Stimulated activated CD4-positive, alpha-beta T cell treated with anti-CD3 and anti-CD28 coated beads, Interleukin-15, amount 100 ng/mL, for 24 hours (primary cell): ENCODE results near the gene DAP3.
A peak's percentile ranks its signal among the peaks of the same experiment; 100 is the strongest.
"Not testable (repeated sequence)": the region's sequence is repeated elsewhere in the genome, so short reads cannot be mapped to it uniquely, and the experiment has no call there.

Experiments used
- DNase-seq: peaks from one replicate; pipeline ENCODE4 v3.0.0-alpha.2; 2020

Gene DAP3

DNA sequence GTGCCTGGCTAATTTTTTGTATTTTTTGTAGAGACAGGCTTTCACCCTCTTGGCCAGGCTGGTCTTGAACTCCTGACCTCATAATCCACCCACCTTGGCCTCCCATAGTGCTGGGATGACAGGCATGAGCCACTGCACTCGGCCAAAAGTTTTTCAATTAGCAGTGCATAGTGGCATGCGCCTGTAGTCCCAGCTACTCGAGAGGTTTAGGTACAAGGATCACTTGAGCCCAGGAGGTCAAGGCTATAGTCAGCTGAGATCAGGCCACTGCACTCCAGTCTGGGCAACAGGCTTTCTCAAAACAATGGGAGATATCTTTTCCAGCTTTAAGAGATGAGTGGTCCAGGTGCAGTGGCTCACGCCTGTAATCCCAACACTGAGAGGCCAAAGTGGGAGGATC lies 30.8 kb downstream of the DAP3 start:
- DNase-seq: no peak

DNA sequence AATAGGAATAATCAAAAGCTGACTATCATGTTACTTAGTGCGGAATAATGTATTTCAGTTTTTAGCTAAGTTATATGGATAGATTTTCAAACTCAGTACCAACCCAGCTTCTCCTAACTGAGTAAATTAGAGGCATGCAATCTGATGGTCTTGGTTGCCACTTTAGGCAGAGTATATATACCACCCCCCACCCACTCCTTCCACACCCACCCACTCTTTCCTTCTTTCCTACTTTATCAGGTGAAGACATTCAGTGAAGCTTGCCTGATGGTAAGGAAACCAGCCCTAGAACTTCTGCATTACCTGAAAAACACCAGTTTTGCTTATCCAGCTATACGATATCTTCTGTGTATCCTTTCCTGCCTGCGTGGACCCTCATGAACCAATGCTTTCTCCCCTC lies 36.3 kb downstream of the DAP3 start:
- no peak for DNase-seq

DNA sequence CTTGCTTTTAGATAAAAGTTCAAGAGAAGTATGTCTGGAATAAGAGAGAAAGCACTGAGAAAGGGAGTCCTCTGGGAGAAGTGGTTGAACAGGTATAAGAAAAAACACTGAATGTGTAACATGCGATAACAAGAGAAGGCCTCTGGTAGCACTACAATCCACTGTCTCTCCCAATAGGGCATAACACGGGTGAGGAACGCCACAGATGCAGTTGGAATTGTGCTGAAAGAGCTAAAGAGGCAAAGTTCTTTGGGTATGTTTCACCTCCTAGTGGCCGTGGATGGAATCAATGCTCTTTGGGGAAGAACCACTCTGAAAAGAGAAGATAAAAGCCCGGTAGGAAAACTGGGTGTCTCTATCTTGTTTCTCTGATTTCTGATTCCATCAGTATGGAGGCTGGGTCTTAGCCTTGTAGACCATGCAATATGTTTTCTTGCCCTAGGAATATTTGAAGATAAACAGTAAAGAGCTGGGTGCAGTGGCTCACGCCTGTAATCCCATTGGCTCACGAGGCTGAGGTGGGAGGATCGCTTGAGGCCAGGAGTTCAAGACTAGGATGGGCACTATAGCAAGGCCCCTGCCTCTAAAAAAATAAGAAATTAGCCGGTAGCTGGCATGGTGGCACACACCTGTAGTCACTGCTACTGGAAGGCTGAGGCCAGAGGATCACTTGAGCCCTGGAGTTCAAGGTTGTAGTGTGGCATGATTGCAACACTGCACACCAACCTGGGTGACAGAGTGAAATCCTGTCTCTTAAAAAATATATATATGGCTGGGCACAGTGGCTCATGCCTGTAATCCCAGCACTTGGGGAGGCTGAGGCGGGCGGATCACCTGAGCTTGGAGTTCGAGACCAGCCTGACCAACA lies 40.4 kb downstream of the DAP3 start:
- peak; percentile 37 for DNase-seq

DNA sequence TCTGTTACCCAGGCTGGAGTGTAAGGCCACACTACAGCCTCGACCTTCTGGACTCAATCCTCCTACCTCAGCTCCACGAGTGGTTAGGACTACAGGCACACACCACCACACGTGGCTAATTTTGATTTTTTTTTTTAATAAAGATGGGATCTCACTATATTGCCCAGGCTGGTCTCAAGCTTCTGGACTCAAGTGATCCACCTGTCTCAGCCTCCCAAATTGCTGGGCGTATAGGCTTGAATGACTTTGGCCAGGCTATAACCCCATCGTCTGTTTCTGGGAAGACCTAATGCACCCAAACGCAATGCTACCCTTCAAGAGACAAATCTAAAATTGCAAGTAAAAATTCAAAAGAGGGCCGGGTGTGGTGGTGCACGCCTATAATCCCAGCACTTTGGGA lies 52.1 kb downstream of the DAP3 start:
- no peak for DNase-seq

DNA sequence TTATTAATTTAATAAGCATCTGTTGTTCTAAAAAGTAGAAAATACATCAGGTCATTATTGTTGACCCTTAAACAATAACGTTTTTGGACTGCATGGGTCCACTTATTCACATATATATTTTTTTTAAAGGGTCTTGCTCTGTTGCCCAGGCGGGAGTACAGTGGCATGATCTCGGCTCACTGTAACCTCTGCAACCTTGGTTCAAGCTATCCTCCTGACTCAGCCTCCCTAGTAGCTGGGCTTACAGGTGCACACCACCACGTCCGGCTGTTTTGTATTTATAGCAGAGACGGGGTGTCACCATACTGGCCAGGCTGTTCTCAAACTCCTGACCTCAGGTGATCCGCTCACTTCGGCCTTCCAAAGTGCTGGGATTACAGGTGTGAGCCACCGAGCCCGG lies 53.0 kb downstream of the DAP3 start:
- DNase-seq: no peak

DNA sequence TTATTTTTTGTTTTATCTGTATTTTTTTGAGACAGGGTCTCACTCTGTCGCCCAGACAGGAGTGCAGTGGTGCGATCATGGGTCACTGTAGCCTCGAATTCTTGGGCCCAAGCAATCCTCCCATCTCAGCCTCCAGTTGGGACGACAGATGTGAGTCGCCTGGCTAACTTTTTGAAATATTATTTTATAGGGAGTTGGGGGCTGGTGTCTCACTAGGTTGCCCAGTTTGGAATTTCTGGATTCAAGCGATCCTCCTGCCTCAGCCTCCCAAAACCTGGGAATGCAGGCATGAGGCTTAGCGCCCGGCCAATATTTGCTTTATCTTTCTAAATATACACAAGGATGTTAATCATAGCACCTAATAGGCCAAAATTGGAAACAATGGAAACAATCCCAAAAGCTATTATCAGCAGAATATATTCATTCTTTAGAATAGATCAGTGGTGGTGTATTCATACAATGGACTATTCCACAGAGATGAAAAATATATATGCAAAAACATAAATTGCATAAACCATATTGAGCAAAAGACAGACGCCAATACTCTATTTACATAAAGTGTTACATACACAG lies 55.9 kb downstream of the DAP3 start:
- DNase-seq: no peak

DNA sequence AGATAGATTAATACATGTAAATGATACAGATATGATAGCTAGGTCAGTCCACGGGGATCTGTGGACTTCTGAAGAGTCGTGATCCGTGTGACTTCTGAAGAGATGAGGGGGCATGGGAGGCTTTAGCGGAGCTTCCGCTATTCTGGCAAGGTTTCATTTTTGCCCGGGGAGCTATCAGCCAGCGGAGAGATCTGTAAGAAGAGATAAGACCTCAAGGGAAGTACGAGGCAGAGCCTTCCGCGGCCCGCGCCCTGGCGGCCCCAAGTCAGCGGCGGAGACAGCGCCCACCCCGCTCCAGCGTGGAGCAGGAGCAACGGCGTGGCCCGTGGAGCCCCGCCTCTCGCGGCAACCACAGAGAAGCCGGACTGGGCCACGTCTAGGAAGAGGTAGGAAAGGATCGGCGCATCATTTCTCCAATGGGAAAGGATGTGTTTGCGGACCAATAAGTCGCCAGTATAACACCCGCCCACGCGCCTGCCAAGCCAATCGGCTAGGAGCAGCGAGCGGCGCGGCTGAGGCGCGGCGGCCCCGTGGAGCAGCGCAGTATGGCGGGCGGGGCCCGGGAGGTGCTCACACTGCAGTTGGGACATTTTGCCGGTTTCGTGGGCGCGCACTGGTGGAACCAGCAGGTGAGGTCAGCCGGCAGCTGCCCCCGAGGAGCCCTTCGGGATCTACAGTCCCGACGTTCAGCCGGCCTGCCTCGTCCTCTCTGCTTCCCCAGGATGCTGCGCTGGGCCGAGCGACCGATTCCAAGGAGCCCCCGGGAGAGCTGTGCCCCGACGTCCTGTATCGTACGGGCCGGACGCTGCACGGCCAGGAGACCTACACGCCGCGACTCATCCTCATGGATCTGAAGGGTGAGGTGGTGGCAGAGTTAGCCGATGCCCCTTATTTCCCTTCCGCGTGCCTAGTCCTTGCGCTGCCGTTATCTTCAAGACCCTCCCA lies 56.7 kb downstream of the DAP3 start:
- DNase-seq: peak; percentile 100

DNA sequence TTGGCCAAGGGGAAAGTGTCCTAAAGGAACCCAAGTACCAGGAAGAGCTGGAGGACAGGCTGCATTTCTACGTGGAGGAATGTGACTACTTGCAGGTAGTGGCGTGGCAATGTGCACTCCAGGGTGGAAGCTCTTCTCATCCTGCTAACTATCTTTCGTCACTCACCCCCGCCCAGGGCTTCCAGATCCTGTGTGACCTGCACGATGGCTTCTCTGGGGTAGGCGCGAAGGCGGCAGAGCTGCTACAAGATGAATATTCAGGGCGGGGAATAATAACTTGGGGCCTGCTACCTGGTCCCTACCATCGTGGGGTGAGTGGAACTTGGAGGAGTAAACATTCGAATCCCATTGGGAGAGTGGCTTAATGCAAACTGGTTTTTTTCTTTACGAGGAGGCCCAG lies 58.7 kb downstream of the DAP3 start:
- DNase-seq: not testable (repeated sequence)

DNA sequence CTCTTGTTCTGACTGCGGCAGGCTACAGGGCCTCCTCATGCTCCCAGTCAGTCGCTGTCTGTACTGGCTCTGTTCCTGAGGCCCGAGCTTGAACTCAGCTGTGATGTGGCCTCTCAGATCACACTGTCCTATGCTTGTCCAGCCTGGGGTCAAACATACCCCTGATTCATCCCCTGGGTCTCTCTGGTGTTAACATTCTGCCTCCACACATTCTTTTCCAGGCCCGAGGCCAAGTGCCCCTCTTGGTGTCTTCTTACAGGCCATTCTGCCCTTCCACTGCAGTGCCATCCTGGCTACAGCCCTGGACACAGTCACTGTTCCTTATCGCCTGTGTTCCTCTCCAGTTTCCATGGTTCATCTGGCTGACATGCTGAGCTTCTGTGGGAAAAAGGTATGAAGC lies 59.2 kb downstream of the DAP3 start:
- not testable (repeated sequence) for DNase-seq

DNA sequence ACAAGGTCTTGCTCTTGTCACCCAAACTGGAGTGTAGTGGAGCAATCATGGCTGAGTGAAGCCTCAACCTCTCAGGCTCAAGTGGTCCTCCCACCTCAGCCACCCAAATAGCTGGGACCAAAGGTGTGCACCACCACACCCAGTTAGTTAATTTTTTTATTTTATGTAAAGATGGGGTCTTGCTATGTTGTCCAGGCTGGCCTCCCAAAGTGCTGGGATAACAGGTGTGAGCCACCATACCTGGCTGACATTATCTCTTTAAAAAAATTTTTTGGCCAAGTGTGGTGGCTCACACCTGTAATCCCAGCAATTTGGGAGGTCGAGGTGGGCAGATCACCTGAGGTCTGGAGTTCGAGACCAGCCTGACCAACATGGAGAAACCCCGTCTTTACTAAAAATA lies 70.1 kb downstream of the DAP3 start:
- not testable (repeated sequence) for DNase-seq

DNA sequence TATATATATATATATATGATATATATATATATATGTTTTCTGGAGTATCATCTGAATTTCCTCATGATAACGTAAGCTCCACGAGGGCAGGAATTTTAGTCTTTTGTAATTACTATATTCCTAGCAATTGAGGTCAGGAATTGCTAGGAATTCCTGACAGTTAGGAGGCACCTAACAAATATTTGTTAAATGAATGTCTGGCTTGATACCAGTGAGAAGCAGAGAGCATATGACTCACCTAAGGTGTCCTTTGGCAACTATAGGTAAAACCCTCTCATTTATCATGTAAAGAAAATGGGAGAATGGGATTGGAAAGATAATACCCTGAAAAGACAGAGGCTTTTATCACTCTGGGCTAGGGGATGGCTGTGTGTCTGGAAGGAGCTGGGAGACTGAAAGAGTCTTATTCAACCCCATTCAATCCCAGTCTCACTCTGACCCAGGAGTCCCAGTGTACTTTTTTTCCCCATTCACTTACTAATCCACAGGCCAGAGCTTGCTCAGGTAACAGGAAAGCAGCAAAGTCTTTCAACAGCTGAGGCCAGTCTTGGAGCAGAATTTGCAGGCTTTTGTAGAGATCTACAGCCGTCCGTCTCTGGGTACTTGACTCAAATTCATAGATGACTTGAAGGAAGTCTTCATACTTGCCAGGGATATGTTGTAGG lies 71.2 kb downstream of the DAP3 start:
- DNase-seq: no peak

DNA sequence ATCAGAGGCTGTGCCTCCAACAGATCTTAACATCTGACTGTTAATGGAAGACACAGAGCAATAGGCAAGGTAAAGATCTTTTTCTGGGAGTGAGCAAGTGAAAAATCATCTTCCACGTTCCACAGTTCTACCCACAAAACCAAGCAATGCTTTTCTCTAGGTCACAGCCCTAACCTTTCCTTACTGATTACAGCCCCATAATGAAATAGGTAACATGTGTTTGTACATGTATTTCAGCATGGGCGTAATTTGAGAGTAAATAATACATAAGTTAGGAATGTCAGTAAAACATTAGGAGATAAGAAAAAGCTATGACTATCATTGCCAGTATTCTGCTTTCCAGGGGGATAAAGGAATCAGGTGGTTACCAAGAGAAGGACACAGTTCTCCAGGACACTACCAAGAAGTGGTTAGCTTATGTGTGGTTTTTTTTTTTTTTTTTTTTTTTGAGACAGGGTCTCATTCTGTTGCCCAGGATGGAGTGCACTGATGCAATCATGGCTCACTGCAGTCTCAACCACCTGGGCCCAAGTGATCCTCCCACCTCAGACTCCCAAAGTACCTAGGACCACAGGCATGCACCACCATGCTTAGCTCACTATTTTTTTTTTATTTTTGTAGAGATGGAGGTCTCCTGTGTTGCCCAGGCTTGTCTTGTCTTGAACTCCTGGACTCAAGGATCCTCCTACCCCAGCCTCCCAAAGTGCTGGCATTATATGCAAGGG lies 72.0 kb downstream of the DAP3 start:
- no peak for DNase-seq

DNA sequence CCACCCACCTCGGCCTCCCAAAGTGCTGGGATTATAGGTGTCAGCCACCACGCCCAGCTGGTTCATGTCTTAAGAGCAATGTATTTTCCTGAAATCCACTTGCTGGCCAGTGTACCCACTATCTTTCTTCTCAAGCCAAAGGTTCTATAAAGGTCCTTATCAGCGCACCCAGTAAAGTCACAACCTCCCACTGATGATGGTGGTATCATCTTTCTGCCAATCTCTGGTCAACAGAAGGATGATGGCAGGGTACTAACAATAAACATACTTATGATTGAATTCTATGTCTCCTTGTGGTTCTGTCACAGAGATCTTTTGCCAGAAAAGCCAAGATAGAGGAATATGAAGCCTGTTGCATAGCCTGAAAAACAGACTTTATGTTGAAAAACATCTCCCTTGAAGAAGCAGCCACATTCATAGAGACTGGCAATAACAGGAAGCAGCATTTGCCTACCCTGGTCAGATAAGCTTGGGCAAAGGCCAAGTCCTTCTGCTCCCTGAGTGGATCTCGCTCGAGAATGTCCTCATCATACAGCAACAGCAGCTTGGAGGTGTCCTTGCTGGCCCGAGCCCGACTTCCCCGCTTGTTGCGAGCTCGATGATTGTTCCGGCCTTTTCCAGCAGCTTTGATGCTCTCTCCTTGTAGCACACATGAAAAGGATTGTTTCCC lies 73.0 kb downstream of the DAP3 start:
- no peak for DNase-seq

DNA sequence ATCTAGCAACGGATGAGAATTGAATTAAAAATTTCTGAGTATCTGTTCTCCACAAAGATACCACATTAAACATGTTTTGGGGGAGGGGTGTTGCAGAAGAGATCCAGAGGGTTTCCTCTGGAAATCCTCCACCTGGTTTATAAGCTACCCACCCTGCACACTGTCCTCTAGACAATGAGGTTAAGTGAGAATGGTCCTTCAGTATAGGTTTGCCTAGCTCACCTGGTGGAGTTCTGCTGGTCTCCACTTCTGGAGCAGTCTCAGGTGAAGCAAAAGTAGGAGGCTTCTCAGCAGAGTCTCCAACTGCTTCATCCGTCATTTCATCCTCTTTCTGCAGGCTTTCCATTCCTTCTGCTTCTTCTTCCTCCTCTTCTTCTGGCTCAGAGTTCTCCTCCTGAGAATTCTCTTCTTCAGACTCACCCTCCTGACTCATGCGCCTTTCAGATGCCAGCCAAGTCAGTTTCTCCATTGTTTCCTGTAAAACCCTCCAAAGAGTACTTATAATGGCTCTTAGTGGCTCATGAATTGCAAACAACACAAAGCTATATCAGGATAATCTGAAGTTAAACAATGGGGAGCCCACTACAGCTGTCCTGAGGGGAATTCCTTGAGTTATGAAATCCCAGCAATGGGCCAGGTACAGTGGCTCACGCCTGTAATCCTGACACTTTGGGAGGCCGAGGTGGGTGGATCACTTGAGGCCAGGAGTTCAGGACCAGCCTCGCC lies 74.4 kb downstream of the DAP3 start:
- DNase-seq: not testable (repeated sequence)

DNA sequence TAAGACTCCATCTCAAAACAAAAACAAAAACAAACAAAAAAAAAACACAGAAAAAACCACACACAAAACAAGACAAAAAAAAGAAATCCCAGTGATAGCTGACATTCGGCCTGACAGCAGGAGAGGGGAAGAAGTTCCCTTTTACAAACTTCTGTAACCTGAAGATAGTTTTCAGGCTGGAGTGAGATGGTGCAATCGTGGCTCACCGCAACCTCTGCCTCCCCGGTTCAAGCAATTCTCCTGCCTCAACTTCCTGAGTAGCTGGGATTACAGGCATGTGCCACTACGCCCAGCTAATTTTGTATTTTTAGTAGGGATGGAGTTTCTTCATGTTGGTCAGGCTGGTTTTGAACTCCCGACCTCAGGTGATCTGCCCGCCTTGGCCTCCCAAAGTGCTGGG lies 75.1 kb downstream of the DAP3 start:
- not testable (repeated sequence) for DNase-seq

DNA sequence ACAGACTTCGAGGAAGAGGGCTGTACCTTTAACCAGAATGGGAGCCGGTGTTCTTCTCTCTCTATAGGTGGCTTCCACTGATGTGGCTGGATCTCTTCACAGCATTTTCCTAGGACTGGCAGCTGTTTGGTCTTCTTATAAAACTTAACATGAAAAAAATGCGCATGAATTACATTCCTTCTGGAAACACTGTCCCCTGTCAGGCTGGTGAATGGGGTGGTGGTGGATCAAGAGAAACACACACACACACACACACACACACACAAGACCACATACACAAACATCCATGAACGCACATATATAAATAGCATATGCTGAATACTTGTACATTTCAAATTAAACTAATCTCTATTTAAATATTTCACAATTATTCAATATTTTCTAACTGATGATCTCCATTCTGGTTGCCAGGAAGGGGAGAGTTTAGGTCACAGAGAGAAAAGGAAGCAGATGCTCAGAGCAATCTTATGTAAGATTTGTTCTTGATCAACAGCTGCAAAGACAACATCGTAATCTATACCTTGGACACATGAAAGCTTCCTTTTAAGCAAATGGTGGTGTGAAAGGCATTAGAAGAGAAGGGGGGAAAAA lies 78.6 kb downstream of the DAP3 start:
- DNase-seq: not testable (repeated sequence)

DNA sequence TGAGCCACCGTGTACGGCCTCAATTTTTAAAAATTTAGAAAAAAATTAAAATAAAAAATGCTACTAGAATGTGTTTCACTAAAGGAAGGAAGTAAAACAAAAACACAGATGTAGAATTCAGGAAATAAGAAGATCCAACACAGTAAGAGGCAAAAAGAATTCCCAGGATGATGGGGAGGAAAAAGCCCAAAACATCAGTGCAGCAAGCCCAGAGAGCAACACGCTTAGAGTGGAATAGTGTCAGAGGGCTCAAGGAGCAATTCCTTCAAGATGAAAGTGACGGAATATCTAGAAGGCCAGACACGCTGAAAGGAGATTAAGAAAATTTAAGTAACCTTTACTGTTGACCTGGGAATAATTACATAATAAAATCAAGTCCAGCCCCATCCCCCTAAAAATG lies 80.4 kb downstream of the DAP3 start:
- DNase-seq: no peak

DNA sequence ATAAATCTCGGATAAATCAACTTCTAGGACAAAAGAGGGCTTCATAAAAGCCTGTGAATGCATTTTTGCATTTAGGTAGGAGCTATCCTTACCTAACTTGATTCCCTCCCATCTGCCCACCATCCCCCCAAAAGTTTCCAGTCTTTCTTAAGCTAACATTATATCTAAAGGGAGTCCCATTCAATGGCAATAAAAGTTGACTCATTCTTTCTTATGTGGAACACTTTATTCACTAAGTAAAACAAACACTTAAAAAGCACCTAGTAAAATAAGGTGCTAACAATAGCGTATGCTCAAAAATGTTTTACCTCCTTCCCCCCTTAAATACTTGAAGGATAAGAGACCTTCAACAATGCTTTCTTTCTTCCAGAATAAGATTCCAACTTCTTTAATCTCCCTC lies 84.3 kb downstream of the DAP3 start:
- DNase-seq: no peak

DNA sequence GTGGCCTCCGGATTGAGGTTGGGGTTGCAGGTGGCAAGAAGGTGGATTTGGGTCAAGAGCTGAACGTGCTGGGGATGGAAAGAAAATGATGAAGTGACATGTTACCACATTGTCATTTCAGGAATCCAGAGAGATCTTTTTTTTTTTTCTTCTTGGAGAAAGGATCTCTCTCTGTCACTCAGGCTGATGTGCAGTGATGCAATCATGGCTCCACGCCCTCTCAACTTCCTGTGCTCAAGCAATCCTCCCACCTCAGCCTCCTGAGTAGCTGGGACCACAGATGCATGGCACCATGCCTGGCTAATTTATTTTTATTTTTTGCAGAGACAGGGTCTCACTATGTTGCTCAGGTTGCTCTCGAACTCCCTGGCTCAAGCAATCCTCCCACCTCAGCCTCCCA lies 87.5 kb downstream of the DAP3 start:
- no peak for DNase-seq

DNA sequence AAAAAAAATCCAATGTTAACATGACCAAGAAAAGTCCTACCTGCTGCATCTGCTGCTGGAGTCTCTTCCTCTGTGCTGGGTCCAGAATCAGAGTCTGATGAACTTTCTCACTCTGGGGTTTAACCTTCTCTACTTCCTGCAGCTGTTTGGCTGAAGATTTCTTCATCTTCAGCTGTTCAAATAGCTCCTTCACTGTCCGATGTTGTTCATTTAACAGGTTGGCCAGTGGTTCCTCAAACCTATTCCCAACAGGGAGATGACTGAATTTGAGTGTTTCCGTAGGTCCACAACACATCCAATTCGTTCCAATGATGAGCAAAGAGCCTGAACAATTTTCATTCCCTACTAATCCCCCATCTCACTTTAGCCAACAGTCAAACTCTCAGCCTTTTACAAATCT lies 88.7 kb downstream of the DAP3 start:
- no peak for DNase-seq
